SK-N-SH (cell line): Measurements from ENCODE around the gene DUXB. TPM values are rescaled to one million over a fixed set of nuclear protein-coding genes. Genes with fewer than 3 reads are reported as not detected.

Experiments
- CTCF ChIA-PET: fragments of 300-600, 350-600 bp; formaldehyde crosslinking; extraction: SDS; loops from one replicate; lab custom pipeline; 2021; lab: Yijun Ruan, JAX
- POLR2A ChIA-PET: fragments of 350-600 bp; sonication (Branson Sonifier 250); formaldehyde crosslinking; extraction: SDS; loops from one replicate; lab custom pipeline; 2020; ENCODE audit warnings: antibody characterized with exemption, inconsistent platforms; lab: Yijun Ruan, JAX
- DNase-seq: peaks from one replicate; pipeline ENCODE4 v3.0.0; 2012
- H2AFZ ChIP-seq: fragments of 200-600 bp; sonication (generic); 2 replicates; pipeline ENCODE4 v1.8.1; 2016; ENCODE audit warnings: antibody characterized with exemption, mild to moderate bottlenecking, low read depth
- H3F3A ChIP-seq: fragments of 200-600 bp; sonication (generic); replicated peaks from 2 replicates; pipeline ENCODE3; 2016; ENCODE audit warnings: antibody characterized with exemption, mild to moderate bottlenecking; ENCODE audit not compliant: insufficient read depth
- H3K27ac ChIP-seq, 2 experiments: fragments of 200-500 bp in 1 of 2; fragments of 200-600 bp in 1 of 2; sonication (Bioruptor generic) in 1 of 2; sonication (generic), shearing (Covaris generic) in 1 of 2; 2 replicates each; pipeline versions ENCODE4 v1.5.1 to v1.6.1; 2014 to 2016; ENCODE audit warnings: low read depth in 2 of 2, inconsistent platforms in 1 of 2, low read length in 1 of 2, mild to moderate bottlenecking in 1 of 2, mixed read lengths in 1 of 2
- H3K27me3 ChIP-seq: fragments of 200-600 bp; sonication (generic), shearing (Covaris generic); 2 replicates; pipeline ENCODE4 v1.6.1; 2016; ENCODE audit warnings: mixed run types; ENCODE audit not compliant: insufficient read depth
- H3K36me3 ChIP-seq, 2 experiments: fragments of 200-500 bp in 1 of 2; fragments of 200-600 bp in 1 of 2; sonication (Bioruptor generic) in 1 of 2; sonication (generic) in 1 of 2; replicated peaks in 1 of 2; 2 replicates each; pipeline versions ENCODE3 to v1.5.1; 2014 to 2016; ENCODE audit warnings: low read length in 1 of 2, mild to moderate bottlenecking in 1 of 2; ENCODE audit not compliant: insufficient read depth in 2 of 2, control insufficient read depth in 1 of 2
- H3K4me1 ChIP-seq, 2 experiments: fragments of 200-500 bp in 1 of 2; fragments of 200-600 bp in 1 of 2; sonication (Bioruptor generic) in 1 of 2; sonication (generic), shearing (Covaris generic) in 1 of 2; 2 replicates each; pipeline versions ENCODE4 v1.5.1 to v1.6.1; 2014 to 2016; ENCODE audit warnings: low read depth in 1 of 2, low read length in 1 of 2, mixed run types in 1 of 2; ENCODE audit not compliant: insufficient read depth in 2 of 2, control insufficient read depth in 1 of 2
- H3K4me2 ChIP-seq: fragments of 200-600 bp; sonication (generic), shearing (Covaris generic); 2 replicates; pipeline ENCODE4 v1.6.1; 2017; ENCODE audit warnings: mixed run types
- H3K4me3 ChIP-seq, 2 experiments: fragments of 200-500 bp in 1 of 2; fragments of 200-600 bp in 1 of 2; sonication (Bioruptor generic) in 1 of 2; sonication (generic), shearing (Covaris generic) in 1 of 2; 2 replicates each; pipeline versions ENCODE4 v1.5.1 to v1.8.1; 2014 to 2016; ENCODE audit warnings: low read depth in 2 of 2, inconsistent platforms in 1 of 2, low read length in 1 of 2, mild to moderate bottlenecking in 1 of 2, mixed read lengths in 1 of 2, moderate library complexity in 1 of 2
- H3K79me2 ChIP-seq: fragments of 200-600 bp; sonication (generic); 2 replicates; pipeline ENCODE4 v1.8.1; 2017; ENCODE audit warnings: mild to moderate bottlenecking; ENCODE audit not compliant: insufficient read depth
- H3K9ac ChIP-seq: fragments of 200-600 bp; sonication (generic); 2 replicates; pipeline ENCODE4 v1.6.1; 2017; ENCODE audit warnings: mixed run types
- H3K9me2 ChIP-seq: fragments of 200-600 bp; sonication (generic); 2 replicates; pipeline ENCODE4 v1.6.1; 2017; ENCODE audit warnings: mixed run types
- H3K9me3 ChIP-seq: fragments of 200-600 bp; sonication (generic); 2 replicates; pipeline ENCODE4 v1.6.1; 2017; ENCODE audit warnings: mixed run types, mild to moderate bottlenecking, moderate library complexity
- H4K20me1 ChIP-seq: fragments of 200-600 bp; sonication (generic); 2 replicates; pipeline ENCODE4 v1.6.1; 2017; ENCODE audit warnings: mild to moderate bottlenecking, mixed run types; ENCODE audit not compliant: insufficient read depth
- FOXJ3 ChIP-seq: sonication (generic); formaldehyde crosslinking; IDR thresholded peaks from 2 replicates; pipeline ENCODE4 v1.5.1; 2020; ENCODE audit warnings: mild to moderate bottlenecking, missing genetic modification reagents
- FOXM1 ChIP-seq: IDR thresholded peaks from 2 replicates; pipeline ENCODE4 v1.4.0; 2012; ENCODE audit warnings: low read depth, mild to moderate bottlenecking
- GATA2 ChIP-seq: sonication (generic); formaldehyde crosslinking; IDR thresholded peaks from 2 replicates; pipeline ENCODE4 v1.5.0; 2020; ENCODE audit warnings: mild to moderate bottlenecking, missing genetic modification reagents
- NFIC ChIP-seq: IDR thresholded peaks from 2 replicates; pipeline ENCODE4 v1.4.0; 2012; ENCODE audit warnings: borderline replicate concordance
- POLR2AphosphoS5 ChIP-seq: IDR thresholded peaks from 2 replicates; pipeline ENCODE4 v1.6.1; 2012; ENCODE audit warnings: low read depth, low read length
- RCOR1 ChIP-seq: fragments of 150-350 bp; IDR thresholded peaks from 2 replicates; pipeline ENCODE4 v1.6.1; 2017; ENCODE audit warnings: antibody characterized with exemption, low read length
- REST ChIP-seq: IDR thresholded peaks from 2 replicates; pipeline ENCODE4 v1.6.1; 2012; ENCODE audit warnings: mild to moderate bottlenecking, low read depth, low read length, moderate library complexity
- SIN3A ChIP-seq: IDR thresholded peaks from 2 replicates; pipeline ENCODE4 v1.6.1; 2012; ENCODE audit warnings: low read depth, mild to moderate bottlenecking, low read length, moderate library complexity, borderline replicate concordance
- SMC3 ChIP-seq: IDR thresholded peaks from 2 replicates; pipeline ENCODE4 v1.6.1; 2012; ENCODE audit warnings: low read depth, low read length, improper control_type of control experiment
- TAF1 ChIP-seq: IDR thresholded peaks from 2 replicates; pipeline ENCODE4 v1.6.1; 2012; ENCODE audit warnings: low read depth, mild to moderate bottlenecking, low read length, moderate library complexity, borderline replicate concordance
- TCF12 ChIP-seq: IDR thresholded peaks from 2 replicates; pipeline ENCODE4 v1.4.0; 2012
- USF2 ChIP-seq: fragments of 150-350 bp; IDR thresholded peaks from 2 replicates; pipeline ENCODE4 v1.6.1; 2017; ENCODE audit warnings: antibody characterized with exemption, low read length, low read depth, borderline replicate concordance
- WGBS: methylation state at CpG from one replicate; pipeline ENCODE4 v1.1.6; 2017; ENCODE audit warnings: low lambda C conversion rate; 5-methylcytosine and 5-hydroxymethylcytosine counted together
- polyA plus RNA-seq, 3 experiments: library from polyadenylated mRNA; depleted of rRNA; stranded (reverse); fragments of >200 nt; gene quantifications; 2 replicates each; pipeline ENCODE4 v1.2.3, GENCODE V29; 2012
- TF ChIP-seq, protein P1 (sequence below): fragments of 150-350 bp; IDR thresholded peaks from 2 replicates; pipeline ENCODE4 v1.6.1; 2016; ENCODE audit warnings: mild to moderate bottlenecking, low read depth, low read length
- TF ChIP-seq, protein P2 (sequence below): IDR thresholded peaks from 2 replicates; pipeline ENCODE4 v1.4.0; 2012; ENCODE audit warnings: low read depth, borderline replicate concordance
- TF ChIP-seq, protein P3 (sequence below): IDR thresholded peaks from 2 replicates; pipeline ENCODE4 v1.4.0; 2012; ENCODE audit warnings: low read depth

DUXB gene
- polyA plus RNA-seq, 1 of the 3 experiments (the other 2 are of a cell fraction) = not detected

- H3K79me2 ChIP-seq = no peaks in the 10 kb centered on the region
- CTCF ChIA-PET = interaction anchor here (0.8 kb wide), 1 partner anchor 51 kb away, joined by 3 read pairs; no protein-coding TSS in a partner anchor
- 53% methylated on average over 2 of the region's 2 CpGs for WGBS
These were observed 9.1 kb upstream of the DUXB start for GRCh38 chr16:75710344-75710743.

DNA sequence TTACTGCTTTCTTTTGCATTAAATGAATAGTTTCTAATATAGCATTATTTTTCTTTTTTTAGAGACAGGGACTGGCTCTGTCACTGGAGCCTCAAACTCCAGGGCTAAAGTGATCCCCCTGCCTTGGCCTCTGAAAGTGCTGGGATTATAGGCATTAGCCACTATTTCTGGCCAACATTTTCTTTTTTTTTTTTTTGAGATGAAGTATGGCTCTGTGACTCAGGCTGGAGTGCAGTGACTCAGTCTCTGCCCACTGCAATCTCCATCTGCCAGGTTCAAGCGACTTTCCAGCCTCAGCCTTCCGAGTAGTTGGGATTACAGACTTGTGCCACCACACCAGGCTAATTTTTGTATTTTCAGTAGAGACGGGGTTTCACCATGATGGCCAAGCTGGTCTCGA is 2.0 kb upstream of the DUXB start:
- DNase-seq = no peak
- H3K9me2 ChIP-seq = no peaks in the 10 kb centered on the region

More at GRCh38 chr16:75710344-75710743, 9.1 kb upstream of the DUXB start:
- Histone ChIP-seq H3K4me2 (no peak overlapping the region), H3K9me2 (no peaks in the 10 kb centered on the region), H3K27me3 (no peaks in the 10 kb centered on the region), H4K20me1 (no peaks in the 10 kb centered on the region), H3K9me3 (peaks cover 4% of the 10 kb centered on the region; the same call in 1 of the 2 replicates), H3K36me3 (no peaks in the 10 kb centered on the region), H3K4me3 (no peak overlapping the region), H3K4me1 (no peaks in the 10 kb centered on the region), H2AFZ (no peak overlapping the region), H3K27ac (no peak overlapping the region)
- DNase-seq = no peak
- POLR2A ChIA-PET = no interaction called here
- no peak for TF ChIP-seq TAF1
- no peak for TF ChIP-seq REST
- no peak for TF ChIP-seq NFIC
- TF ChIP-seq FOXJ3 = no peak
- TF ChIP-seq, protein P1, sequence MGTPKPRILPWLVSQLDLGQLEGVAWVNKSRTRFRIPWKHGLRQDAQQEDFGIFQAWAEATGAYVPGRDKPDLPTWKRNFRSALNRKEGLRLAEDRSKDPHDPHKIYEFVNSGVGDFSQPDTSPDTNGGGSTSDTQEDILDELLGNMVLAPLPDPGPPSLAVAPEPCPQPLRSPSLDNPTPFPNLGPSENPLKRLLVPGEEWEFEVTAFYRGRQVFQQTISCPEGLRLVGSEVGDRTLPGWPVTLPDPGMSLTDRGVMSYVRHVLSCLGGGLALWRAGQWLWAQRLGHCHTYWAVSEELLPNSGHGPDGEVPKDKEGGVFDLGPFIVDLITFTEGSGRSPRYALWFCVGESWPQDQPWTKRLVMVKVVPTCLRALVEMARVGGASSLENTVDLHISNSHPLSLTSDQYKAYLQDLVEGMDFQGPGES = no peak
- TF ChIP-seq SIN3A = no peak
- TF ChIP-seq, all 33 proteins: peak for 0
- Histone ChIP-seq H3F3A (no peaks in the 10 kb centered on the region), H3K9ac (no peak overlapping the region)

More for the DNA sequence above, 2.0 kb upstream of the DUXB start:
- no peak overlapping the region for H2AFZ ChIP-seq
- TF ChIP-seq, protein P1 = no peak
- TF ChIP-seq USF2 (no peak), RCOR1 (no peak), GATA2 (no peak), POLR2AphosphoS5 (no peak), SMC3 (no peak), FOXM1 (no peak), TCF12 (no peak)
- TF ChIP-seq, protein P2, sequence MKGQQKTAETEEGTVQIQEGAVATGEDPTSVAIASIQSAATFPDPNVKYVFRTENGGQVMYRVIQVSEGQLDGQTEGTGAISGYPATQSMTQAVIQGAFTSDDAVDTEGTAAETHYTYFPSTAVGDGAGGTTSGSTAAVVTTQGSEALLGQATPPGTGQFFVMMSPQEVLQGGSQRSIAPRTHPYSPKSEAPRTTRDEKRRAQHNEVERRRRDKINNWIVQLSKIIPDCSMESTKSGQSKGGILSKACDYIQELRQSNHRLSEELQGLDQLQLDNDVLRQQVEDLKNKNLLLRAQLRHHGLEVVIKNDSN = no peak
- TF ChIP-seq, protein P3, sequence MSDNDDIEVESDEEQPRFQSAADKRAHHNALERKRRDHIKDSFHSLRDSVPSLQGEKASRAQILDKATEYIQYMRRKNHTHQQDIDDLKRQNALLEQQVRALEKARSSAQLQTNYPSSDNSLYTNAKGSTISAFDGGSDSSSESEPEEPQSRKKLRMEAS = no peak
- no peak overlapping the region for H3K4me2 ChIP-seq
- WGBS = 51% methylated on average over 4 of the region's 4 CpGs
- POLR2A ChIA-PET = no interaction called here
- H3K4me3 ChIP-seq = no peak overlapping the region
- H3F3A ChIP-seq = no peaks in the 10 kb centered on the region
- no peaks in the 10 kb centered on the region for H3K36me3 ChIP-seq
- H3K27me3 ChIP-seq = no peaks in the 10 kb centered on the region
- no peaks in the 10 kb centered on the region for H3K9me3 ChIP-seq
- CTCF ChIA-PET = no interaction called here
- no peaks in the 10 kb centered on the region for H3K79me2 ChIP-seq
- H3K27ac ChIP-seq = no peak overlapping the region
- no peak overlapping the region for H3K9ac ChIP-seq
- no peaks in the 10 kb centered on the region for H3K4me1 ChIP-seq
- no peaks in the 10 kb centered on the region for H4K20me1 ChIP-seq
